Calu3 (cell line): ENCODE results near the gene CDK5RAP2. TPM values are rescaled to one million over a fixed set of nuclear protein-coding genes. Genes with fewer than 3 reads are reported as not detected.

Source experiments
- BruUV-seq: library from RNA; stranded (reverse); fragments of 400-500 nt; replicated peaks from 2 replicates; lab custom pipeline; 2021; lab: Mats Ljungman, UMichigan
- CTCF ChIA-PET: fragments of 300-600 bp; sonication (Branson Sonifier 250); formaldehyde crosslinking; loops from one replicate; lab custom pipeline; 2022; ENCODE audit warnings: antibody characterized with exemption; lab: Charles Lee
- DNase-seq: peaks from one replicate; pipeline ENCODE4 v3.0.0; 2022
- H3K27ac Mint-ChIP-seq: one replicate; pipeline ENCODE4 v1.8.0; 2022; ENCODE audit warnings: mixed read lengths; ENCODE audit not compliant: unreplicated experiment
- H3K27me3 Mint-ChIP-seq: one replicate; pipeline ENCODE4 v1.8.0; 2022; ENCODE audit warnings: mixed read lengths; ENCODE audit not compliant: unreplicated experiment
- H3K36me3 Mint-ChIP-seq: one replicate; pipeline ENCODE4 v1.8.0; 2022; ENCODE audit warnings: mild to moderate bottlenecking, moderate library complexity, mixed read lengths; ENCODE audit not compliant: insufficient read depth, unreplicated experiment
- H3K4me1 Mint-ChIP-seq: one replicate; pipeline ENCODE4 v1.8.0; 2022; ENCODE audit warnings: mild to moderate bottlenecking, low read depth, mixed read lengths; ENCODE audit not compliant: unreplicated experiment
- H3K4me3 Mint-ChIP-seq: one replicate; pipeline ENCODE4 v1.8.0; 2022; ENCODE audit warnings: mild to moderate bottlenecking, low read depth, moderate library complexity, mixed read lengths; ENCODE audit not compliant: unreplicated experiment
- H3K9me3 Mint-ChIP-seq: one replicate; pipeline ENCODE4 v1.8.0; 2022; ENCODE audit warnings: low read depth, mixed read lengths; ENCODE audit not compliant: unreplicated experiment
- CTCF ChIP-seq: fragments of 200-600 bp; IDR thresholded peaks from one replicate; pipeline ENCODE4 v1.8.0; 2022; ENCODE audit warnings: antibody characterized with exemption; ENCODE audit not compliant: unreplicated experiment
- intact Hi-C: fragments of 100-400 bp; cut with micrococcal nuclease; formaldehyde crosslinking; loops from one replicate; pipeline ENCODE4 v1.10.0; 2022; ENCODE audit not compliant: unreplicated experiment
- total RNA-seq: library from RNA; stranded (reverse); gene quantifications from 2 replicates; pipeline ENCODE4 v1.2.3, GENCODE V29; 2022

The CDK5RAP2 gene
- total RNA-seq, 1 experiment from 2014 or later, result 40.7 TPM

DNA sequence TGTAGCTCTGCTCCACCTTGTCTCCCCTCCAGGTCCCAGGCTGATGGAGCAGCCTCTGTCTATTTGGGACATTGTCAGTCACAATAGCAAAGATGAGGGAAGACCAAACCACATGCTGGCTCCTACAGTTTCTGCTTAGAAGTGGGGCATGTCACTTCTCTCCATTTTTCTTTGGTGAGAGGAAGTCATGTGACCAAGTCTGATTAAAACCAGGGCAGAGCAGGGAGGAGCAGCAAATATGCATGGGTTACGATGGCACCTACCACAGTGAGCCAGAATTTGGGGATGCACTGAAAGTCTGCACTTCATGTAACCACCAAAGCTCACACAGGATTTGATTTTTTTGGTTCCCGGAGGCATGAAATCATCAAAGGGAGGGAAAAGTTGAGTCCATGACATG lies 234.6 kb downstream of the CDK5RAP2 start:
- no TSS peak for BruUV-seq
- Mint-ChIP-seq H3K4me1 (no peaks in the 10 kb centered on the region), H3K27me3 (peaks cover 43% of the 10 kb centered on the region), H3K9me3 (no peaks in the 10 kb centered on the region), H3K4me3 (no peak overlapping the region), H3K27ac (no peak overlapping the region), H3K36me3 (no peaks in the 10 kb centered on the region)
- CTCF ChIA-PET, result no interaction called here
- intact Hi-C loops, result loop anchor here (10.0 kb wide), 1 partner anchor 381 kb away; no protein-coding TSS in a partner anchor
- no peak for DNase-seq
- TF ChIP-seq CTCF, result no peak

GRCh38 chr9:120344230-120344629 lies 235.7 kb downstream of the CDK5RAP2 start:
- H3K27ac Mint-ChIP-seq, result no peak overlapping the region
- TF ChIP-seq CTCF, result no peak
- H3K4me3 Mint-ChIP-seq, result no peak overlapping the region
- no peaks in the 10 kb centered on the region for H3K36me3 Mint-ChIP-seq
- no peaks in the 10 kb centered on the region for H3K9me3 Mint-ChIP-seq
- no TSS peak for BruUV-seq
- H3K4me1 Mint-ChIP-seq, result no peaks in the 10 kb centered on the region
- CTCF ChIA-PET, result interaction anchor here (0.6 to 0.7 kb wide), 2 partner anchors 34 to 212 kb away, joined by 3 read pairs; no protein-coding TSS in a partner anchor
- no peak for DNase-seq
- intact Hi-C loops, result loop anchor here (10.0 kb wide), 1 partner anchor 379 kb away; no protein-coding TSS in a partner anchor
- peaks cover 36% of the 10 kb centered on the region for H3K27me3 Mint-ChIP-seq

- peaks cover 40% of the 10 kb centered on the region for H3K27me3 Mint-ChIP-seq
- no peaks in the 10 kb centered on the region for H3K4me1 Mint-ChIP-seq
- TF ChIP-seq CTCF, result no peak
- no peaks in the 10 kb centered on the region for H3K9me3 Mint-ChIP-seq
- H3K36me3 Mint-ChIP-seq, result no peaks in the 10 kb centered on the region
- CTCF ChIA-PET, result no interaction called here
- intact Hi-C loops, result loop anchor here (10.0 kb wide), 1 partner anchor 379 kb away; no protein-coding TSS in a partner anchor
- H3K27ac Mint-ChIP-seq, result no peak overlapping the region
- H3K4me3 Mint-ChIP-seq, result no peak overlapping the region
- BruUV-seq, result no TSS peak
- no peak for DNase-seq
Observed at GRCh38 chr9:120343416-120343815, 236.6 kb downstream of the CDK5RAP2 start.

Other genes starting within 250 kb of the CDK5RAP2 start
- 6.9 and 7.1 TPM in 2 replicates for gene MEGF9, start 134.3 kb upstream of the CDK5RAP2 start, total RNA-seq
- gene FBXW2, start 213.2 kb upstream of the CDK5RAP2 start, total RNA-seq, result 40.7 and 44.8 TPM in 2 replicates